ENCODE measurements around the gene EVPLL.

DNA sequence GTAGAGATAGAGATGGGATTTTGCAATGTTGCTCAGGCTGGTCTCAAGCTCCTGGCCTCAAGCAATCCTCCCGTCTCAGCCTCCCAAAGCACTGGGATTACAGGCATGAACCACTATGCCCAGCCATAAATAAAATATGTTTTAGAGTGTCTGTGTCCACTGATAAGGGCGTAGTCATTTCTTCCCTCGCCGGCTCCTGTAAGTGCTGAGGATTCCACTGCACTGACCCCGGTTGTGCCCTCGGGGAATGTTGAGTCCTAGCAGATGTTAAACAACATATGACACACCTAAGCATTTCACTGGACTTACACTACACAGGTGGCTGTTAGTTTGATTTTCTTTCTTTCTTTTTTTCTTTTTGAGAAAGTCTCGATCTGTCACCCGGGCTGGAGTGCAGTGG lies 8.6 kb upstream of the EVPLL start:
- no peak for TF ChIP-seq EZH2 (IDR thresholded peaks at IDR 0.05; ENCODE audit: low read depth, unreplicated experiment)
- no peak for TF ChIP-seq CTCF (conservative IDR thresholded peaks at IDR 0.05; ENCODE audit: low read depth in 2 of 2)
- no peak for TF ChIP-seq REST (IDR thresholded peaks at IDR 0.05; ENCODE audit: unreplicated experiment)
- TF ChIP-seq EZH2phosphoT487 (IDR thresholded peaks at IDR 0.05; ENCODE audit: unreplicated experiment) = no peak
- TF ChIP-seq JUNB (IDR thresholded peaks at IDR 0.05; ENCODE audit: unreplicated experiment) = no peak
- no peak for TF ChIP-seq POLR2AphosphoS5 (IDR thresholded peaks at IDR 0.05; ENCODE audit: low read depth)
- no peak for TF ChIP-seq ZNF331 (CRISPR knock-in tag; IDR thresholded peaks at IDR 0.05; ENCODE audit: low read depth)
- TF ChIP-seq, protein P1, sequence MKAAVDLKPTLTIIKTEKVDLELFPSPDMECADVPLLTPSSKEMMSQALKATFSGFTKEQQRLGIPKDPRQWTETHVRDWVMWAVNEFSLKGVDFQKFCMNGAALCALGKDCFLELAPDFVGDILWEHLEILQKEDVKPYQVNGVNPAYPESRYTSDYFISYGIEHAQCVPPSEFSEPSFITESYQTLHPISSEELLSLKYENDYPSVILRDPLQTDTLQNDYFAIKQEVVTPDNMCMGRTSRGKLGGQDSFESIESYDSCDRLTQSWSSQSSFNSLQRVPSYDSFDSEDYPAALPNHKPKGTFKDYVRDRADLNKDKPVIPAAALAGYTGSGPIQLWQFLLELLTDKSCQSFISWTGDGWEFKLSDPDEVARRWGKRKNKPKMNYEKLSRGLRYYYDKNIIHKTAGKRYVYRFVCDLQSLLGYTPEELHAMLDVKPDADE (IDR thresholded peaks at IDR 0.05) = no peak
- TF ChIP-seq CREB1 (CRISPR knock-in tag; IDR thresholded peaks at IDR 0.05; ENCODE audit: low read depth) = no peak
- TF ChIP-seq NANOG (IDR thresholded peaks at IDR 0.05; ENCODE audit: borderline replicate concordance) = no peak

Data from GM23338 (cell line).